Epithelial cell of proximal tubule (primary cell): ENCODE data around the gene APP. TPM values are rescaled to one million over a fixed set of nuclear protein-coding genes. Genes with fewer than 3 reads are reported as not detected.

Experiments
- DNase-seq: peaks from one replicate; pipeline ENCODE4 v3.0.0-alpha.2; 2011; ENCODE audit warnings: low read depth
- H3K4me3 ChIP-seq: 2 replicates; pipeline ENCODE4 v1.5.1; 2011; ENCODE audit warnings: low read depth, mild to moderate bottlenecking, low read length
- CTCF ChIP-seq: conservative IDR thresholded peaks from 2 replicates; pipeline ENCODE4 v1.5.1; 2012; ENCODE audit warnings: low read depth, mild to moderate bottlenecking, low read length
- total RNA-seq: library from RNA; depleted of rRNA; stranded (reverse); fragments of >200 nt; gene quantifications from 2 replicates; pipeline ENCODE4 v1.2.3, GENCODE V29; 2015

The APP gene
- total RNA-seq, 1 donor from 2014 or later, result 510 TPM

GRCh38 chr21:25884311-25884710, 286.3 kb downstream of the APP start:
- no peak for DNase-seq
- no peak for TF ChIP-seq CTCF
- no peak overlapping the region for H3K4me3 ChIP-seq

GRCh38 chr21:25881524-25882376, 288.8 kb downstream of the APP start:
- peak; percentile 98 for TF ChIP-seq CTCF
- no peak overlapping the region for H3K4me3 ChIP-seq
- no peak for DNase-seq

GRCh38 chr21:25879203-25879602, 291.4 kb downstream of the APP start:
- H3K4me3 ChIP-seq, result no peak overlapping the region
- DNase-seq, result no peak
- TF ChIP-seq CTCF, result no peak

- H3K4me3 ChIP-seq, result no peak overlapping the region
- DNase-seq, result no peak
- no peak for TF ChIP-seq CTCF
Measured at GRCh38 chr21:25878344-25878743, 292.2 kb downstream of the APP start.

GRCh38 chr21:25872271-25872670, 298.3 kb downstream of the APP start:
- H3K4me3 ChIP-seq, result no peak overlapping the region
- TF ChIP-seq CTCF, result peak; percentile 34
- DNase-seq, result no peak

GRCh38 chr21:25871566-25871965, 299.0 kb downstream of the APP start:
- TF ChIP-seq CTCF, result peak; percentile 44
- no peak overlapping the region for H3K4me3 ChIP-seq
- no peak for DNase-seq

- no peak for DNase-seq
- TF ChIP-seq CTCF, result no peak
- H3K4me3 ChIP-seq, result no peak overlapping the region
Measured at GRCh38 chr21:25870084-25870483, 300.5 kb downstream of the APP start.
